Glutamatergic neuron (in vitro differentiated cells): ENCODE results near the gene LAMC3. TPM values are rescaled to one million over a fixed set of nuclear protein-coding genes. Genes with fewer than 3 reads are reported as not detected.

Experiments
- DNase-seq: peaks from one replicate; pipeline ENCODE4 v3.0.0; 2022
- H3K27ac Mint-ChIP-seq: one replicate; pipeline ENCODE4 v1.8.0; 2020; ENCODE audit warnings: mild to moderate bottlenecking, mixed read lengths, inconsistent platforms; ENCODE audit not compliant: unreplicated experiment
- H3K27me3 Mint-ChIP-seq: one replicate; pipeline ENCODE4 v1.8.0; 2020; ENCODE audit warnings: mild to moderate bottlenecking, moderate library complexity, mixed read lengths, inconsistent platforms; ENCODE audit not compliant: unreplicated experiment
- H3K36me3 Mint-ChIP-seq: one replicate; pipeline ENCODE4 v1.8.0; 2020; ENCODE audit warnings: mild to moderate bottlenecking, mixed read lengths, inconsistent platforms; ENCODE audit not compliant: unreplicated experiment
- H3K4me1 Mint-ChIP-seq: one replicate; pipeline ENCODE4 v1.8.0; 2020; ENCODE audit warnings: mild to moderate bottlenecking, low read depth, mixed read lengths, inconsistent platforms; ENCODE audit not compliant: unreplicated experiment
- H3K4me3 Mint-ChIP-seq: one replicate; pipeline ENCODE4 v1.8.0; 2020; ENCODE audit warnings: mild to moderate bottlenecking, mixed read lengths, inconsistent platforms; ENCODE audit not compliant: unreplicated experiment
- H3K9me3 Mint-ChIP-seq: one replicate; pipeline ENCODE4 v1.8.0; 2020; ENCODE audit warnings: mild to moderate bottlenecking, moderate library complexity, mixed read lengths, inconsistent platforms; ENCODE audit not compliant: unreplicated experiment
- CTCF ChIP-seq: fragments of 200-600 bp; sonication (generic); IDR thresholded peaks from one replicate; pipeline ENCODE4 v1.5.0; 2021; ENCODE audit not compliant: partially characterized antibody, unreplicated experiment
- total RNA-seq: library from RNA; stranded (reverse); fragmentation: NEBNext Ultra II Directional; extraction: Animal tissue kit (Norgen Biotek cat#: 25700); gene quantifications from one replicate; pipeline ENCODE4 v1.2.1, GENCODE V29; 2021; ENCODE audit not compliant: unreplicated experiment

The LAMC3 gene
- total RNA-seq, 1 donor from 2014 or later, result 0.17 TPM

DNA sequence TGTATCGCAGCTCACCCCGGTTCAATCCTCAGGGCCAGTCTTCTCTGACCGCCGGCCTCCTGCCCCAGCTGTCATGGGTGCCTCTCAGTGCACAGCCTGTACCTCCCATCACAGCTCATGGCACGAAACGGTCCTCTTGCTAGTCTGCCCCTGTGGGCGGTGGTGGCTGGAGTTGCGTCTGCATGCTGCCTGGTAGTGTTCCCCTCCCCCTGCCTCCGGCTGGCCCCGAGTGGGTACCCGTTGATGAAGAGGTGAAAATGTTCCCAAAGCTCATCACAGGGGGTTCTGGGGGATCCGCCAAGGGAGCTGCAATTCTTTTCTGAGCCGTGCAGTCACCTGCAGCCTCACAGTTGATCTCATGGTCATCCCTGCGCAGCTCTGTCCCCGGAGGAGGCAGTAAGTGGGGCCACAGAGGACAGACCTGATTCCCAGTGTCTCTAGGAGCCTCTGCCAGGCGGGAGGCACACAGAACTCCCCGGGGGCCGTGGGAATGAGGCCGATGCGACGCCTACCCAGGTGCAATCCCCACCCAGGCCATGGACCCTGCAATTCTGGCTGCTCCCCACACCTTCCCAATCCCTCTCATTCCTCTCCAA lies 35.2 kb upstream of the LAMC3 start:
- H3K27ac Mint-ChIP-seq, result no peak overlapping the region
- H3K36me3 Mint-ChIP-seq, result no peaks in the 10 kb centered on the region
- peaks cover 8% of the 10 kb centered on the region for H3K27me3 Mint-ChIP-seq
- no peak overlapping the region for H3K4me3 Mint-ChIP-seq
- DNase-seq, result no peak
- H3K4me1 Mint-ChIP-seq, result peaks cover 13% of the 10 kb centered on the region
- no peak for TF ChIP-seq CTCF
- peaks cover 3% of the 10 kb centered on the region for H3K9me3 Mint-ChIP-seq

GRCh38 chr9:130974697-130975096 lies 34.3 kb upstream of the LAMC3 start:
- H3K27me3 Mint-ChIP-seq, result peaks cover 8% of the 10 kb centered on the region
- TF ChIP-seq CTCF, result no peak
- H3K4me1 Mint-ChIP-seq, result peaks cover 14% of the 10 kb centered on the region

GRCh38 chr9:130975156-130975555 lies 33.8 kb upstream of the LAMC3 start:
- no peak for DNase-seq
- H3K9me3 Mint-ChIP-seq, result peaks cover 3% of the 10 kb centered on the region
- H3K4me1 Mint-ChIP-seq, result peaks cover 14% of the 10 kb centered on the region
- no peak for TF ChIP-seq CTCF
- no peaks in the 10 kb centered on the region for H3K36me3 Mint-ChIP-seq
- no peak overlapping the region for H3K27ac Mint-ChIP-seq
- no peak overlapping the region for H3K4me3 Mint-ChIP-seq
- peaks cover 10% of the 10 kb centered on the region for H3K27me3 Mint-ChIP-seq

More at GRCh38 chr9:130974697-130975096, 34.3 kb upstream of the LAMC3 start:
- Mint-ChIP-seq H3K9me3 (peaks cover 3% of the 10 kb centered on the region), H3K4me3 (no peak overlapping the region), H3K27ac (no peak overlapping the region), H3K36me3 (no peaks in the 10 kb centered on the region)
- DNase-seq, result no peak

DNA sequence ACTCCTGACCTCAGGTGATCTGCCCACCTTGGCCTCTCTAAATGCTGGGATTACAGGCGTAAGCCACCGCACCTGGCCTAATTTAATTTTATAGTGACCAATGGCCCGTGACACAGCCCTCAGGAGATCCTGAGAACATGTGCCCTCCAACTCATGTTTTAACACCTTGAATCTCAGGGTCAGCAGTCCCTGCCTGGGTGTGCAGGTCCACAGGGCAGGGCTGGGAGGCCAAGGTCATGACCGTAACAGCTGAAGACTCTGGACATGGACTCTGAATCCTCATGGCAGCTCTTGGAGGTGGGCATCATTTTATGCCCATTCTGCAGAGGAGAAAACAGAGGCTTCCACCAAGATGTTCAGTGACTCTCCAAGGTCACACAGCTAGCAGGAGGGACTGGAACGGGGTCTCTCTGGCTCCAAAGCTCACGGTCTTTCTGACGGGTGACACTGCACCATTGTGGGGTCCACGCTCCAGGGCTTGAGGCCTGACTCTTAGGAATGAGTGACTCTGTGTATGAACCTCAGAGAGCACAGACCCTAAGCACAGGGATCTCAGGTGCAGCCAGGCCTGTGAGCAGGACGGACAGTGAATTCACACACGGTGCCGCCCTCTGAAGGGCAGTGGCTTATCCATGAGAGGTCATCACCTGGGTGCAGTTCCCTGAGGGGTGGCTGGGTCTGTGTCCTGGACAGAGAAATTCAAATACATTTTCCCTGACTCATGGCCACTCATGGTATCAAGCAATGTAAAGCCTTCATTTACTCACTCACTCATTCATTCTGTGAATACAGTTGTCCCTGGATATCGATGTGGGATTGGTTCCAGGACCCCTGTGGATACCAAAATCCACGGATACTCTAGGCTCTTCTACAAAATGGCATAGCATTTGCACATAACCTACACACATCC lies 32.8 kb upstream of the LAMC3 start:
- H3K27ac Mint-ChIP-seq, result no peak overlapping the region
- peaks cover 3% of the 10 kb centered on the region for H3K9me3 Mint-ChIP-seq
- no peak for DNase-seq
- TF ChIP-seq CTCF, result no peak
- H3K27me3 Mint-ChIP-seq, result peaks cover 11% of the 10 kb centered on the region
- peaks cover 19% of the 10 kb centered on the region for H3K4me1 Mint-ChIP-seq
- no peaks in the 10 kb centered on the region for H3K36me3 Mint-ChIP-seq
- H3K4me3 Mint-ChIP-seq, result no peak overlapping the region

DNA sequence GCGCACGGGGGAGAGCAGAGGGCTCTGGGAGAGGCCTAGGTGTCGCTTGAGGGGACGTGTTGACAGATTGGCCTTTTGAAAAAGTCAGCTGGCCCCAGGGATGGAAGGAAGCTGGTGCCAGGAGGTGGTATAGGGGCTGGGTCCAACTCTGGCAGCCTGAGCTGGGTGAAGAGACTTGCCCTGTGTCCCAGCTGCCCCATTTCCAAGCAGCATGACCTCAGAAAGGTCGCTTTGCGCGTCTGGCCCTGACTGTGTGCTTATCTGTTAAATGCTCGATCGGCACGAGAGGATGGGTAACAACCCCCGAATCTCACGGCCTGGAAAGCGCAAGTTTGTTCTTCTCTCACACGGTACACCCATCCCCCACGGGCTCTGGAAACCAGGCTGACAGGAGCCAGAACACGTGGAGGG lies 31.2 kb upstream of the LAMC3 start:
- Mint-ChIP-seq H3K9me3 (peaks cover 5% of the 10 kb centered on the region), H3K4me3 (no peak overlapping the region), H3K27me3 (peaks cover 8% of the 10 kb centered on the region), H3K36me3 (no peaks in the 10 kb centered on the region), H3K4me1 (peaks cover 17% of the 10 kb centered on the region), H3K27ac (no peak overlapping the region)
- no peak for TF ChIP-seq CTCF
- no peak for DNase-seq
